Measurements from ENCODE around the gene CNTLN.

The CNTLN gene, protein sequence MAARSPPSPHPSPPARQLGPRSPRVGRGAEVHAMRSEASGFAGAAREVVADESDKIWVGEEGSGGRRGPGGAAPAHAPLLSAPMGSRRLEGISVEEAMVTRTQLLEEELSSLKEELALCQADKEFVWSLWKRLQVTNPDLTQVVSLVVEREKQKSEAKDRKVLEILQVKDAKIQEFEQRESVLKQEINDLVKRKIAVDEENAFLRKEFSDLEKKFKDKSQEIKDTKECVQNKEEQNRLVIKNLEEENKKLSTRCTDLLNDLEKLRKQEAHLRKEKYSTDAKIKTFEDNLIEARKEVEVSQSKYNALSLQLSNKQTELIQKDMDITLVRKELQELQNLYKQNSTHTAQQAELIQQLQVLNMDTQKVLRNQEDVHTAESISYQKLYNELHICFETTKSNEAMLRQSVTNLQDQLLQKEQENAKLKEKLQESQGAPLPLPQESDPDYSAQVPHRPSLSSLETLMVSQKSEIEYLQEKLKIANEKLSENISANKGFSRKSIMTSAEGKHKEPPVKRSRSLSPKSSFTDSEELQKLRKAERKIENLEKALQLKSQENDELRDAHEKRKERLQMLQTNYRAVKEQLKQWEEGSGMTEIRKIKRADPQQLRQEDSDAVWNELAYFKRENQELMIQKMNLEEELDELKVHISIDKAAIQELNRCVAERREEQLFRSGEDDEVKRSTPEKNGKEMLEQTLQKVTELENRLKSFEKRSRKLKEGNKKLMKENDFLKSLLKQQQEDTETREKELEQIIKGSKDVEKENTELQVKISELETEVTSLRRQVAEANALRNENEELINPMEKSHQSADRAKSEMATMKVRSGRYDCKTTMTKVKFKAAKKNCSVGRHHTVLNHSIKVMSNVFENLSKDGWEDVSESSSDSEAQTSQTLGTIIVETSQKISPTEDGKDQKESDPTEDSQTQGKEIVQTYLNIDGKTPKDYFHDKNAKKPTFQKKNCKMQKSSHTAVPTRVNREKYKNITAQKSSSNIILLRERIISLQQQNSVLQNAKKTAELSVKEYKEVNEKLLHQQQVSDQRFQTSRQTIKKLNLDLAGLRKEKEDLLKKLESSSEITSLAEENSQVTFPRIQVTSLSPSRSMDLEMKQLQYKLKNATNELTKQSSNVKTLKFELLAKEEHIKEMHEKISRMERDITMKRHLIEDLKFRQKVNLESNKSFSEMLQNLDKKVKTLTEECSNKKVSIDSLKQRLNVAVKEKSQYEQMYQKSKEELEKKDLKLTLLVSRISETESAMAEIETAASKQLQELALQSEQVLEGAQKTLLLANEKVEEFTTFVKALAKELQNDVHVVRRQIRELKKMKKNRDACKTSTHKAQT (N-terminal part only)

DNA sequence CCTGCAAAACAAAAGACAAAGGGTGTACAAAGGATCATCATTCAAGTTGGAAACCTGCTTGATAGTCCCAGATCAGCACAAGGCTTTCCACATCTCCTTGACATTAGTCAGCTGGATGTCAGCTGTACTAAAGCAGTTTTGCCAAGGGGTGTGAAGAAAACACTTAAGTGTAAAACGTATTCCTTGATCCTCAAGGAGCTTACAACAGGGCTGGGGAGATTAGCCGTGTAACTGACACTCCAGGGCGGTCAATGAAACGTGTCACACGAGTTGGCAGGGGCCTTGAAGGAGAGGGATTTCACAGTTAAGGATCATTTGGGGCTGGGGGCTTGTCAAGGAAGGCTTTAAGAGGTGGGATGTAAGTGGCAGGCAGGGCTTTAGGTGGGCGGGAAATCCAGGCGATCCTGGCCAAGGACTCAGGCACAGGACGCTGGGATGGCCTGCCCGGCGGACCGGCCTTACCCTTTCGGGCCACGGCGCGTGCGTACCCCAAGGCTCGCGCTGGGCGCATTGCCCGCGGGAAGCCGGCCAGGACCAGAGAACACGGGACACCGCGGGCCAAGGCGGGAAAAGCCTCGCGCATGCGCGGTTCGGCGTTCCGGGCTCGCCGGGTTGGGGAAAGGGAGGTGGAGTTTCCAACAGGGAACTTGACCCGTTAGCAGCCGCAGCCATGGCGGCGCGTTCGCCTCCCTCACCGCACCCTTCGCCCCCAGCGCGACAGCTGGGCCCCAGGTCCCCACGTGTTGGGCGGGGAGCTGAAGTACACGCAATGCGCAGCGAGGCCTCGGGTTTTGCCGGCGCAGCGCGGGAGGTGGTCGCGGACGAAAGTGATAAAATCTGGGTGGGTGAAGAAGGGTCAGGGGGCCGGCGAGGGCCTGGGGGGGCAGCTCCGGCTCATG is at the start of gene CNTLN:
CNTLN (plus strand) TSS at position 645 of the 899 bp plus-strand sequence; CDS start at position 671, 26 bp downstream.
- peak; percentile 86 for DNase-seq

DNA sequence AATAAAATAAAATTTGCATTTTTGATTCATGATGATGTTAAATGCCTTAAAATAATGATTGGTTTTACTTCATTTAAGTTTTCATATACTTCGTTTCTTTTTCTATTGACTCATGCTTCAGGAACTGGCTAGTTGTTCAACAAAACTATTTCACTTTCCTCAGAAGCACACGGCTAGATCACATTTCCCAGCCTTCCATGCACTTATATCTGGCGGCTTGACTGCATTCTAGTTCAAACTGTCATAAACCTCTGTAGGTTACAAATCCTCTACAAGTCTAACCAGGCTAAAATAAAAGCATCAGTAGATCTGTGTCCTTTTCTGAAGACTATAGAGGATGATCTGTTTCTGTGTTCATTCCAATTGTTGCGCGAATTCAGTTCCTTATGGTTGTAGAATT is 46.3 kb upstream of the CNTLN start:
- no peak for DNase-seq

DNA sequence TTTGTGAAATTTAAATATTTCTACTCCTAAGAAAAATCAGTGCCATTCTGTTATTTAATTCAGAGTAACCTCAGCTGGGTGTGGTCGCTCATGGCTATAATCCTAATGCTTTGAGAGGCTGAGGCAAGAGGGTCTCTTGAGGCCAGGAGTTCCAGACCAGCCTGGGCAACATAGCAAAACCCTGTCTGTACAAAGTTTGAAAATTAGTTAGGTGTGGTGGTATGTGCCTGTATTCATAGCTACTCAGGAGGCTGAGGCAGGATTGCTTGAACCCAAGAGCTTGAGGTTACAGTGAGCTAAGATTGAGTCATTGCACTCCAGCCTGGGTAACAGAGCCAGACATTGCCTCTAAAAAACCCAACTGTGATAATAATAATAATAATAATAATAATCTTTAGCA is 44.8 kb upstream of the CNTLN start:
- DNase-seq, result no peak

DNA sequence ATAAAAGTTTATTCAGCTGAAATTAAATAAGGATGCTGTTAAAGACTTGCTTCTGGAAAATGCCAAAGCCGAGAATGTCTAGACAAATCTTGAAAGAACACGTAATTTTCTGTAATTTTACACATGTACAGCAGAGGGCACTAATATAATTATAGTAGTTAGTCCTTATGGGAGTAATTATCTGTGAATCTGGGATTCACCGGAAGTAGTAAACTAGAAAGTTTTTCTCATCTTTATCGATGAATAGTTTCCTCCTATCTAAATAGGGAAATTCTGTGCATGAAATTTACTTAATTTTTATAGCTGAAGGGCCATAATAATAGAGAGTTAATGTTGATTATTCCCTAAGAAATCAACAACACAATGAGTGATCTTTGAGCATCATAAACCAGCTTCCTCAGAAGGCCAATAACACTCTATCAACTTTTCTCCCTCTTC is 18.4 kb upstream of the CNTLN start:
- no peak for DNase-seq

DNA sequence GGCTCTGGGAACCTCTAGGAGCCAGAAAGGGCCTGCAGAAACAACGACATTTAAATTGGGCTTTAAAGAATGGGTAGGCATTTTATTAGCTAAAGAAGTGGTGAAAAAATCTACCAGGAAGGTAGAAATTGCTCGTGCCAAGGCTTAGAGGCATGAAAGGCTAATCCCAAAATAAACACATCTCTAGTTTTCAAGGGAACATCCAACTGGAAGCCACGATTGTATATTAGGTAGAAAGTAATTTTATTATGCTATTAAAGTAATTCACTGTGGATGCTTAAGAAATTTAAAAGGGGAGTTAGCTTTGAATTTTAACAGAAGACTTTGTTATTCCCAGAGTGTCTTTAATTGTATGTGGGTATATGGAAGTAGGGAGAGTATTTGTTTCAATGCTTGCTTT is 17.5 kb upstream of the CNTLN start:
- no peak for DNase-seq

DNA sequence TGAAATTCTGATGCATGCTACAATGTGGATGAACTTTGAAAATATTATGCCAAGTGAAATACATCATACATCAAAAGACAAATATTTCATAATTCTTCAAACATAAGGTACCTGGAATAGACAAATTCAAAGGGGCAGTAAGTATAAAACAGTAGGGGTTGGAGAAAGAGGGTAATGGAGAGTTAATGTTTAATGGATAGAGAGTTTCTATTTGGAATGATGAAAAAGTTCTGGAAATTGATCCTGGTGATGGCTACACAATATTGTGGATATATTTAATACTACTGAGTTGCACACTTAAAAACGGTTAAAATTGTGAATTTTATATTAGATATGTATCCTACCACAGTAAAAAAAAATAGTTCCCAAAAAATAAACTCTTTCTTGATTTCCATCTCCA is 14.6 kb upstream of the CNTLN start:
- DNase-seq, result no peak

DNA sequence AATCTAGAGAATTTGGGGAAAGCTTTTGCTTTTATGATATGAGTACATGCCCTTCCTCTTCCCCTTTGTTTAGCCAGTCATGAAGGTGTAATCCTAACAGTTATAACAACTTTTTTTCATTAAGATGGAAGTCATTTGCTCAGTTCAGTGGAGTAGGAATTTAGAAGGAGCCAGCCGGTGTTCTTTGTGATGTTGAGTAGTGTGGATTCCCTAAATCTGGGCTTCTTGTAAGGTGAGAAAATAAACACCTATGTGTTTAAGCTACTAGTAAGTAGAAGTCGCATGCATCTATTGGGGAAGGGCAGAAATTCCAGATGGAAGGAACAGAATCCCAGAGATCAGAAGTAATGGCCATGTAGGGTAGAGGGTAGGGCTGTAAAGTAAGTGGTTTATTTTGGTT is 13.6 kb upstream of the CNTLN start:
- no peak for DNase-seq

DNA sequence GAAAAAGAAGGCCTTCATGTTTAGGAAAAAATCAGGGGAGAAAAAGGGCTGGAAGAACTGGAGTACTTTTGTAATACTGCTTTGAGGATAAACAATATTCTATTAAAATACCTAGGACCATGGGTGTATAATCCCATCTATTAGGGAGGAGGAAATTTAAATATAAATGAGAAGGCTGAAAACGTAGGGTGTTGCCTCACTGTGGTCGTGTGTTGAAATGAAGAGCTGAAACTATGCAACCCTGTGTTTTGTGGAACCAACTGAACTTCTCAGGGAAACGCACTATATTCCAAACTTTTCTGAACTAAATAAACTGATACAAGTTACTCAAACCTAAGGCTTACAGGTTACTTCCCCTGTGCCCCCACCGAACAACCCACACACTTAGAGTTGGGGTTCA is 4.5 kb upstream of the CNTLN start:
- no peak for DNase-seq

DNA sequence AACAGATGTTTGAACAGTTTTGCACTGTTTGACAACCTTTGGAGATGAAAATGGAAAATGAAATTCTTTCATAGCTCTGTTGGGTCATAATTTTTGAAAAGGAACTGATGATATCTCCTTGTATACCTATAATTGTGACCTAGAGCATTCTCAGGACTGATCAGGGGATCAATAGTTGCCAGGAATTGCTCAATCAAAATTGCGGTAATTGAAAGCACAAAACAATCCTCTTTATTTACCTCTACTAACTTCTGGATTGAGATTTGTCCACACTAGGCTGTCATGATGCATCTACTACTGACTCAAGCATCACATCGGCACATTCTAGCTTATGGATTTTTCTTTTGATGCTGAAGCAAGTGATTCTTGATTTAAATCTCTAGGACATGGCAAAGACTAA is 4.1 kb upstream of the CNTLN start:
- DNase-seq, result no peak

DNA sequence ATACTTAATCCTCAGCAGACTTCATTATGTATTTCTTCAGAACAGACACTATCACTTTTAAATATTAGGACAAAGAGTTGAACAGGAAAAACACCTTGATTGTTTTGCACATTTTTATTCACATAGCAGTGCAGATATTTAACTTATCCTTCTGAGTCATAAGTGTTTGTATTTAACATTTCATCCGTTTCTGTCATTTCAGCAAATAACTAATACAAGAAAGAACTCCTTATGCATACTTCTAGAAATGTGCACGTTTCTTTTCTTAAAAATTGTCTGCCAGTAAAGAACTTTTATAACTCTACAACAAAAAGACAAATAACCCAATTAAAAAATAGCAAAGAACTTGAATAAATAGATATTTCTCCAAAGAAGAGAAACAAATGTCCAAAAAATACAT is 3.3 kb upstream of the CNTLN start:
- no peak for DNase-seq

DNA sequence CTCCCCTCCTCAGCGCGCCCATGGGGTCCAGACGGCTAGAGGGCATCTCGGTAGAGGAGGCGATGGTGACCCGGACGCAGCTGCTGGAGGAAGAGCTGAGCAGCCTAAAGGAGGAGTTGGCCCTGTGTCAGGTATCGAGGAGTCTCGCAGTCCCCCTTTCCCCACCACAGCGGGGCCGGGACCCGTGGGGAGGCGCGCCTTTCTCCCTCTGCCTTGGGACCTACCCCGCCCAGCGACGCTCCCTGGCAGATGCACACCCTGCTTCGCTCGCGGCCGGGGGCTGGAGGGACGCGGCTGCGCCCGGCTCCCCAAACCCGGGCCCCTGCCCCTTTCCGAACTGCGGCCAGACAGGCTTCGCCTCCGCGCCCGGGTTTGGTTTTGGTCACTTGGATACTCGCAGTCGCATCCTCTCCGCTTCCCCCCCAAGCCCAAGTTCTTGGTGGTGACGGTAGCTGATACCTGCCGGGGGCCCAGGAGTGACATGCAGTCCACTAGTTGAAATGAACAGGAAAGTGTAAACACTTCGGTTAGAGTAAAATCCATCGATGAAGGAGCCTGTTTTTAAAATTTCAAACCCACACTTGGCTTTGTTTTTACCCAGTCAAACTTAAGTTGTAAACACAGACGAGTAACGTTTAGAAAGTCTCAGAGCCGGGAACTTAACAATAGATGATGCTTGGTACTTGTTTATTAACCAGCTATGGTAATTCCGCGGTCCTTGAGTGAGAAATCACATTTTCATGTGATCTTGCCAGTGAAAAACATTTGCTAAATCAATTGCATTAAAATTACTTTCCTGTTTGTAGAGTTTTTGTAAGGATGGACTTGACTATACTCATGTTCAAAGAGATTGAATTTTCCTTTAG is 688 bp downstream of the CNTLN start:
- DNase-seq, result peak; percentile 50

DNA sequence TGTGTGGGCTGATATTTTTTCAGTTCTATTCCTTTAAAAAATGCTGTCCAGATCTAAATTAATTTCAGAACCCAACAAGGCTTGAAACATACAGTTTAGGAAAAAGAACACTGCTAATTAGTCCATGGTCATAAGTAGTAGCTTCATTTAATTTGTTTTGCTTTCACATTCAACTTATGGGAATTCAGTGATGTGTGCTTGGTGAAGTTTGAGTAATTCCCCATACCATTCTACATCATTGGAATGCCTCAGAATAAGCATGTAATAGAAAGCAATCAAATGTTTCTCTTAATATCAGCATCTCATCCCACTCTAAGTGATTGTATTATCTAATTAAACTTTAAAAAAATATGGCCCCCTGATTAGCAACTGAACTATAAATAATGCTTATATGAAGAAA is 2.7 kb downstream of the CNTLN start:
- no peak for DNase-seq

DNA sequence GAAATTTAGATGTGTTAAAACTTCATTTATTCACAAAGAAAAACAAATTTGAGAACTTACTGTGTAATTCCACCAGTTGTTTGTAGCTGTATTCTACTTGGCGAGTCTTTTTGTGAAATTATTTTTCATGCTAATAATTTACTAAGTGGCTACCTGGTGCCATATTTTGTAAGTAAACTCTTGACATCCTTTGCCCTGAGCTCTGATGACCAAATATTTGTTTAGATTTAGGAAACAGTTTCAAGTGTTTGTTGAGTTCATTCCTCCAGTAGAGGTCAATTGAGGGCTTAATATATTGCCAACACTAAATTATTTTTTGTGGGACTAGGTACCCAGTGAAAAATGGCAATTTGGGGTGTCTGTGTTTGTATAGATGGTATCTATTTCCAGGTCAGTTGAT is 3.7 kb downstream of the CNTLN start:
- no peak for DNase-seq

DNA sequence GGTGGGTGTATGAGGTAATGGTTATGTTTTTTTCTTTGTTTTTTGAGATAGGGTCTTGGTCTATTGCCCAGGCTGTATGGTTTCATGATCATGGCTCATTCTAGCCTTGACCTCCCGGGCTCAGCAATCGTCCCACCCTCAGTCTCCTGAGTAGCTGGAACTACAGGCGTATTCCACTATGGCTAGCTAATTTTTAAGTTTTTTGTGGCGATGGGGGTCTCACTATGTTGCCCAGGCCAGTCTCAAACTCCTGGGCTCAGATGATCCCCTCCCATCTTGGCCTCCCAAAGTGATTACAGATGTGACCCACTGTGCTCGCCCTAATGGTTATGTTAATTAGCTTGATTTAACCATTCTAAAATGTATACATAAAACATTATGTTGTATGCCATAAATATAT is 5.6 kb downstream of the CNTLN start:
- no peak for DNase-seq

DNA sequence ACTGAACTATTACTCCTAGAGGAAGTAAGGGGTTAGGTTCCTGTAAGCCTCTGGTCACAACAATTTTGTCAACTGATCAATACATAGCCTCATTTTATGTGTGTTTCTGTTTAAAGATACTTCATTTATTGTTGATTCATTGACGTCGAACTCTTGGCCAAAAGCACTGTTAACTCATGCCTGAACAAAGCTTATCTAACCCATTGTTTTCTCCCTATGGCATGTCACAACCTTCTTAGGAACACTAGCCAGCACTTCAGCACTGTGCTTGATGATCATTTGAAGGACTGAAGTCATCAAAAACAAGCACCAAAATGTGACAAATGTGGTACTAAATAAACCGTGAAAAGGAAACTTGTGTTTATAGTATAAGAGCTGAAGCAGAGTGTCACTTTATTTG is 13.5 kb downstream of the CNTLN start:
- no peak for DNase-seq

DNA sequence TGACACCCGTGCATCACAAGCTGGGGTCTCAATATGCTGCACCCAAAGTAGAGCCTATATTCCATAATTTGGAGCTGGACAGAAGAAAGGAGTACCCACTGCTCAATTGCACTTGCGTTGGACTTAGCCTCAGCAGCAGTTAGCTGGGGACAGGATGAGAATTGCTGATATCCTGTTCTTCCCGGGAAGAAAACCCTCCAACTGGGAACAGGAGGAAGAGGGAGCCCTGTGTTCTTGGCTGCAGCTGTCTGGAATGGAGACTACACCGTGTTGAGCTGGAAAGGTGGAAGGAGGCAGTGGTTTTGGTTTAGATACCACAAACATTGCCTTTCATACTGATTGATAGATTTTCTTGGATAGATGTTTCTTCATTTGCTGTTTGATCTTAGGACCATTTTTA is 24.6 kb downstream of the CNTLN start:
- DNase-seq, result no peak

DNA sequence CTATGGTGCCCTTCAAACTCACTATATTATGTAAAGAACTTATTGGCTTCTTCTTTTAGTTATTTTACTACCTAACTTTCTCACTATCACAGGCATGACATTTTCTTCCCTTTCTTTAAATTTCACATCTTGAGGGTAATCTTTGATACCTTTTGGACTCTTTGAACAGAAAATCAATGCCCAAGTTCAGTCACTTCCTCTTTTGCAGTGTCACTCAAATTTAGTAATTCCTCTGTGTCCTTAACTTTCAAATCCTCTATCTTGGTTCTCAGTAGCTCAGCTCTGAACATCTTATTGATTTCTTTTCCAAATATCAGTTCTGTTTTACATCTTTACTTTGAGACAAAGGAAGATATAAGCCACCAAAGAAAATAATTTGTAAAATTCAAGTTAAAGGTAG is 25.5 kb downstream of the CNTLN start:
- no peak for DNase-seq

DNA sequence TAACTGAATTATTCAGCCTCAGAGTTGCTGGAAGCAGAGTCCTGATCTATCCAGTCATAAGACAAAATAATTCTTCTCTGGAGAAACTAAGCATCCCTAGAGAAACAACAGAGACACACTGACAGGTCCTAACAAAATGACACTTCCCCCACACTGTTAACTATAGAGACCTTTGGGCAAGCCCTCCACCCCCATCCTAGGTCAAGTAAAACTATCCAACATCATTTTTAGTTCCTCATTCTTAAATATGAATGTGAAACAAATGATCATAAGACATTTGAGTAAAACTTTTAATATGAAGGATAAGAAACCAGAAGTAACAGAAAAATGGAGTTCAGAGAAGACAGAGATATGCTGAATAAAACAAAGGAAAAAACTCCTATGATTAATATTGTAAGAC is 30.9 kb downstream of the CNTLN start:
- DNase-seq, result no peak

DNA sequence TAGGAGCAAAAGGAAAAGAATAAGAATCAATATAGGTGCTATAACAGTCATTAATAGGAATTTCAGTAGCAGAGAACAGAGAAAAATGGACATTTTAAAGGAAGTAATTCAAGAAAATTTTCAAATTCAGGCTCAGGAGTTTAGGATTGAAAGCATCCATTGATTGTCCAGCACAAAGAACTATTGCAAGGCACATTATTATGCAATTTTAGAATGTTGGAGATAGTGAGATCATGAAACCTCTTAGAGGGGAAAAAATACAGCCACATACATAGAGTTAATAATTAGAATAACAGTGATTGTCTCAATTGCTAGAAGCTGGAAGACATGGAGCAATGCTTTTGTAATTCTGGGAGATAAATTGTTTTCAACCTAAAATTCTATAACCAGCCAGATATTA is 31.5 kb downstream of the CNTLN start:
- DNase-seq, result no peak

DNA sequence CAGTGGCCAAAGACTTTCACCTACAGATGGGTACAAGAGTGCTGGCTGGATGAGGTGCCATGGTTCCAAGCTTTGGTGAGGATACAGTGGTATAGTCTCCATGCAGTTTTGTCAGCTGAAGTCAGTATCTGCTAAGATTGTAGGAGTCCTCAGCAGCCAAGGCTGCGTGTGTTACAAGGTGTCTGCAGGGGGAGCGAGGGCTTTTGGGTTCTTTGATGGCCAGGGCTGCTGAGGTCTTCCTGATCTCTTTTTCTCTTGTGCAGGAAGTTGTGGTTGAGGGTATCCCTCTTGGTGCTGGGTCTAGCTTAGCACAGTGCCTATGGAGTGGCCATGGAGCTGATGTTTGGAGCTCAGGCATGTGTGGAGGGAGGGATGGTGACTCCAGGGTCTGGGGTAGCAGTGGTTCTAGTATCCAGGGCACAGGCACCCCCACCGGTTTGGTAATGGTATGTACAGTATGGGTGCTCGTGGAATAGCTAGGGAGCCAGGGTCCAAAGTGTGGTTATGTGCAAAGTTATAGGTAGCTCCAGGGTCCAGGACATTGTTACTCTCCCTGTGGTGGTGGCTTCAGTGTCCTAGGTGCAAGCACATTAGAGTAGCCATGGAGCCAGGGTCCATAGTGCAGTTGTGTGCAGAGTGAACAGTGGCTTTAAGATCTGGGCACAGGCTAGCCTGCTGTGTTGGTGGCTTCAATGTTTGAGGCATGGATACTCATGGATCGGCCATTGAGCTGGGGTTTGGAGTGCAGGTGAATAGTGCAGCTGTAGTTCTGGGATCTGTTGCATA is 36.7 kb downstream of the CNTLN start:
- DNase-seq, result no peak

All from stimulated activated CD8-positive, alpha-beta memory T cell treated with anti-CD3 and anti-CD28 coated beads, Interleukin-4, amount 100 ng/mL, for 48 hours (primary cell).